NCI-H2196 (cell line): ENCODE results near the gene SNRNP200.

Source experiments
- DNase-seq: peaks from one replicate; lab custom pipeline; 2025; ENCODE audit not compliant: unreplicated experiment; lab: John Stamatoyannopoulos, UW

SNRNP200 gene

GRCh38 chr2:96251721-96252292, 53.5 kb downstream of the SNRNP200 start:
- DNase-seq = peak; percentile 80

- no peak for DNase-seq
Measured at GRCh38 chr2:96250188-96250587, 55.2 kb downstream of the SNRNP200 start.

- DNase-seq = no peak
Measured at GRCh38 chr2:96249654-96250053, 55.7 kb downstream of the SNRNP200 start.

GRCh38 chr2:96248624-96249023, 56.7 kb downstream of the SNRNP200 start:
- DNase-seq = no peak

GRCh38 chr2:96247896-96248295, 57.5 kb downstream of the SNRNP200 start:
- no peak for DNase-seq

GRCh38 chr2:96247009-96247408, 58.3 kb downstream of the SNRNP200 start:
- no peak for DNase-seq

GRCh38 chr2:96245609-96246390, 59.5 kb downstream of the SNRNP200 start:
- DNase-seq = no peak

- DNase-seq = peak; percentile 40
Measured at GRCh38 chr2:96243843-96244242, 61.5 kb downstream of the SNRNP200 start.

- no peak for DNase-seq
Measured at GRCh38 chr2:96241900-96242611, 63.3 kb downstream of the SNRNP200 start.

- DNase-seq = no peak
Measured at GRCh38 chr2:96241227-96241626, 64.1 kb downstream of the SNRNP200 start.

- peak; percentile 66 for DNase-seq
Measured at GRCh38 chr2:96240341-96241038, 64.9 kb downstream of the SNRNP200 start.

- no peak for DNase-seq
Measured at GRCh38 chr2:96239745-96240264, 65.5 kb downstream of the SNRNP200 start.

- no peak for DNase-seq
Measured at GRCh38 chr2:96239091-96239490, 66.3 kb downstream of the SNRNP200 start.

GRCh38 chr2:96238266-96238665, 67.1 kb downstream of the SNRNP200 start:
- DNase-seq = no peak

- DNase-seq = no peak
Measured at GRCh38 chr2:96236882-96237281, 68.5 kb downstream of the SNRNP200 start.

GRCh38 chr2:96233880-96234316, 71.4 kb downstream of the SNRNP200 start:
- DNase-seq = no peak

GRCh38 chr2:96233436-96233835, 71.9 kb downstream of the SNRNP200 start:
- DNase-seq = no peak

GRCh38 chr2:96231316-96231715, 74.0 kb downstream of the SNRNP200 start:
- no peak for DNase-seq

GRCh38 chr2:96225016-96225533, 80.3 kb downstream of the SNRNP200 start:
- DNase-seq = no peak
